Nephron progenitor cell (in vitro differentiated cells): Measurements from ENCODE around the gene ABHD17C.

Source experiments
- DNase-seq: peaks from one replicate; pipeline ENCODE4 v3.0.0; 2021
- H3K27ac Mint-ChIP-seq: 2 replicates; pipeline ENCODE4 v1.8.0; 2021; ENCODE audit warnings: mild to moderate bottlenecking, moderate library complexity, mixed read lengths
- H3K27me3 Mint-ChIP-seq: 2 replicates; pipeline ENCODE4 v1.8.0; 2021; ENCODE audit warnings: mild to moderate bottlenecking, low read depth, mixed read lengths; ENCODE audit not compliant: poor library complexity
- H3K36me3 Mint-ChIP-seq: 2 replicates; pipeline ENCODE4 v1.8.0; 2021; ENCODE audit warnings: low read depth, mixed read lengths
- H3K4me1 Mint-ChIP-seq: 2 replicates; pipeline ENCODE4 v1.8.0; 2021; ENCODE audit warnings: mixed read lengths
- H3K4me3 Mint-ChIP-seq: 2 replicates; pipeline ENCODE4 v1.8.0; 2021; ENCODE audit warnings: mild to moderate bottlenecking, moderate library complexity, mixed read lengths
- H3K9me3 Mint-ChIP-seq: 2 replicates; pipeline ENCODE4 v1.8.0; 2021; ENCODE audit warnings: mild to moderate bottlenecking, moderate library complexity, mixed read lengths
- CTCF ChIP-seq: fragments of 200-600 bp; sonication (generic); IDR thresholded peaks from 2 replicates; pipeline ENCODE4 v1.5.0; 2021; ENCODE audit warnings: antibody characterized with exemption

ABHD17C gene

DNA sequence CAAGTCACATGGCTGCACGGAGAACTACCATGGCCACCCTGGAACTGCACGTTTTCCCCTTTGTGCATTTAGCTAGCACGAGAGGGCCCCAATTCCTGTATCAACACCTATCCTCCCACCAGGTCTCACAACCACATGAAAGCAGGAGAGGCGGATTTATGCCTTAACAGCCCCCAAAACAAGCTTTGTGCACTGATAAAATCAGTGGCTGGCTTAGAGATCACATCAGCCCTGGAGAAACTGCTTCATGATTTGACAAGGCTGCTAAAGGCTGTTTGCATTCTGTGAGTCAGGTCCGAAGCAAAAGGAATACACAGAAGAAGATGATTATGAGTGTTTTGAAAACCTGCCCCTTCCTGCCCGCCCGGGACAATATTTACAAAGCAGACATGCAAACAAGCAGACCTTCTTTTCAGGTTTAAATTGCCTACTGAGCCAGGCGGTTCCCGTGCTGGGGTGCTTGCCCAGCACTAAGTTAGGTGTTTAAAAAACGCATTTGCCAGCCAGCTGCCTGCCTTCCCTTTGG, 109.9 kb downstream of the ABHD17C start:
- Mint-ChIP-seq H3K27me3 (peaks cover 15% of the 10 kb centered on the region), H3K4me1 (peaks cover 11% of the 10 kb centered on the region), H3K4me3 (no peak overlapping the region), H3K9me3 (no peaks in the 10 kb centered on the region), H3K27ac (peak overlapping the region; percentile 17), H3K36me3 (no peaks in the 10 kb centered on the region)
- no peak for DNase-seq
- no peak for TF ChIP-seq CTCF
